Measurements from ENCODE around the gene PTCD2.
A peak's percentile ranks its signal among the peaks of the same experiment; 100 is the strongest.

Gene PTCD2

DNA sequence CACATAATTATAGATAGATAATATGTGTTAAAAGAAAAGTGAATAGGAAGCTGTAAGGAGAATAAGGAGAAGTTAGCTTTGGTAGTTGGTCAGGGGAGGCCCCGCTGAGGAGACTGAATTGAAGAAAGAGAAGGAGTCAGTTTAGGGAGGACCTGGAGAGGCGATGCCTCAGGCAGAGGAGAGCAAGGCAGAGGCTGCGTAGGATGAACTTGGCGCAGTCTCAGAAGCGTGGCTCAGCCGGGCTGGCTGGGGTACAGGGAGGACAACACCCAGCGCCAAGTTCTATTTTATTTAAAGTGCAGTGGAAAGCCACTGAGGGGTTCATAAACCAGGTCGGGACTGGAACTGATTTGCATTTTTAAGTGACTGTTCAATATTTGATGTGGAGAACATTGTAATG is 68.5 kb downstream of the PTCD2 start:
- in situ Hi-C loops (cut with HindIII; ENCODE audit: low sequenced_read_pairs) = no loop called here
- H3K4me3 ChIP-seq (ENCODE audit: low read depth, low read length) = no peak overlapping the region
- no peak for DNase-seq (ENCODE audit: low read depth, low spot score)
- TF ChIP-seq, protein P1, sequence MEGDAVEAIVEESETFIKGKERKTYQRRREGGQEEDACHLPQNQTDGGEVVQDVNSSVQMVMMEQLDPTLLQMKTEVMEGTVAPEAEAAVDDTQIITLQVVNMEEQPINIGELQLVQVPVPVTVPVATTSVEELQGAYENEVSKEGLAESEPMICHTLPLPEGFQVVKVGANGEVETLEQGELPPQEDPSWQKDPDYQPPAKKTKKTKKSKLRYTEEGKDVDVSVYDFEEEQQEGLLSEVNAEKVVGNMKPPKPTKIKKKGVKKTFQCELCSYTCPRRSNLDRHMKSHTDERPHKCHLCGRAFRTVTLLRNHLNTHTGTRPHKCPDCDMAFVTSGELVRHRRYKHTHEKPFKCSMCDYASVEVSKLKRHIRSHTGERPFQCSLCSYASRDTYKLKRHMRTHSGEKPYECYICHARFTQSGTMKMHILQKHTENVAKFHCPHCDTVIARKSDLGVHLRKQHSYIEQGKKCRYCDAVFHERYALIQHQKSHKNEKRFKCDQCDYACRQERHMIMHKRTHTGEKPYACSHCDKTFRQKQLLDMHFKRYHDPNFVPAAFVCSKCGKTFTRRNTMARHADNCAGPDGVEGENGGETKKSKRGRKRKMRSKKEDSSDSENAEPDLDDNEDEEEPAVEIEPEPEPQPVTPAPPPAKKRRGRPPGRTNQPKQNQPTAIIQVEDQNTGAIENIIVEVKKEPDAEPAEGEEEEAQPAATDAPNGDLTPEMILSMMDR (IDR thresholded peaks at IDR 0.05; ENCODE audit: low read depth, low read length) = no peak

DNA sequence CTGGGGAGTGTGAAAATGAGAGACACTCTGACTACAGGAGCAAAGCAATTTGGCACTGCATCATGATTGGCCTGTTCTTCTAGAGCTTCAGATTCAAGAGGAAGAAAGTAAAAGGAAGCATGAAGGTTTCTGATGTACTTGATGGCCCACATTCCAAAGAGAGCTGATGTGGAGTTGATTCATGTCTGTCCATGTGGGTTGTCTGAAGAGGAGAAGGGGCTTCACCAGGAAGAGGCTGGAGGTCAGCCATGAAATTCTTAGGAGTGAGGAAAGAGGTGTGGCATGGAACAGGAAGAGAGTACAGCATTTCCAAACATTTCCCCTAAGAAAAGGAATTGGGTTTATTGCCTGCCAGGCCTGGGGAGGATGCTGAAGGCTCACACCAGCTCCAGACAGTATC is 70.7 kb downstream of the PTCD2 start:
- no peak for DNase-seq (ENCODE audit: low read depth, low spot score)
- in situ Hi-C loops (cut with HindIII; ENCODE audit: low sequenced_read_pairs) = no loop called here

GRCh38 chr5:72392326-72392733 is 72.2 kb downstream of the PTCD2 start:
- H3K4me3 ChIP-seq (ENCODE audit: low read depth, low read length) = no peak overlapping the region
- TF ChIP-seq, protein P1 (IDR thresholded peaks at IDR 0.05; ENCODE audit: low read depth, low read length) = no peak
- in situ Hi-C loops (cut with HindIII; ENCODE audit: low sequenced_read_pairs) = no loop called here
- peak; percentile 48 for DNase-seq (ENCODE audit: low read depth, low spot score)

More for the DNA sequence above, 70.7 kb downstream of the PTCD2 start:
- no peak overlapping the region for H3K4me3 ChIP-seq (ENCODE audit: low read depth, low read length)
- TF ChIP-seq, protein P1 (IDR thresholded peaks at IDR 0.05; ENCODE audit: low read depth, low read length) = no peak

GRCh38 chr5:72393052-72393451 is 72.9 kb downstream of the PTCD2 start:
- DNase-seq (ENCODE audit: low read depth, low spot score) = no peak
- in situ Hi-C loops (cut with HindIII; ENCODE audit: low sequenced_read_pairs) = no loop called here
- TF ChIP-seq, protein P1 (IDR thresholded peaks at IDR 0.05; ENCODE audit: low read depth, low read length) = no peak
- no peak overlapping the region for H3K4me3 ChIP-seq (ENCODE audit: low read depth, low read length)

DNA sequence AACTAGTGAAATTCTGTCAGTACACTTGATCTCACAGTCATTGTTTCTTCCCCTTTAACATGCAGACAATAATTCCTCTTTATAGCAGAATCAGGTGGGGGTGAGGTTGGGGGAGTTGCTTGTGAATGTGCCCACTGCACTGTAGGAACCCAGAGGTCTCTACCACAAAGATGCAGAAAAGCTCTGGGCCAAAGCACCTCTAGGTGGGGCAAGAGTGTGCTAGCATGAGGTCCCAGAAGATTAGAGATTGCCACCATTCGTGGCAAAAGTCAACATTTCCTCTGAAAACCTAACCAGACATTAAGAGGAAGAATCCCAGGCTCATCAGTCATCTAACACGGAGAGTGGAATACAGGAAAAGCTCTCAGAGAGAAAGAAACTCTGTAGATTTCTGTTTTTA is 74.5 kb downstream of the PTCD2 start:
- DNase-seq (ENCODE audit: low read depth, low spot score) = no peak
- TF ChIP-seq, protein P1 (IDR thresholded peaks at IDR 0.05; ENCODE audit: low read depth, low read length) = peak; percentile 56
- no peak overlapping the region for H3K4me3 ChIP-seq (ENCODE audit: low read depth, low read length)
- in situ Hi-C loops (cut with HindIII; ENCODE audit: low sequenced_read_pairs) = no loop called here

GRCh38 chr5:72397836-72398235 is 77.7 kb downstream of the PTCD2 start:
- H3K4me3 ChIP-seq (ENCODE audit: low read depth, low read length) = no peak overlapping the region
- TF ChIP-seq, protein P1 (IDR thresholded peaks at IDR 0.05; ENCODE audit: low read depth, low read length) = no peak
- in situ Hi-C loops (cut with HindIII; ENCODE audit: low sequenced_read_pairs) = no loop called here
- DNase-seq (ENCODE audit: low read depth, low spot score) = no peak

DNA sequence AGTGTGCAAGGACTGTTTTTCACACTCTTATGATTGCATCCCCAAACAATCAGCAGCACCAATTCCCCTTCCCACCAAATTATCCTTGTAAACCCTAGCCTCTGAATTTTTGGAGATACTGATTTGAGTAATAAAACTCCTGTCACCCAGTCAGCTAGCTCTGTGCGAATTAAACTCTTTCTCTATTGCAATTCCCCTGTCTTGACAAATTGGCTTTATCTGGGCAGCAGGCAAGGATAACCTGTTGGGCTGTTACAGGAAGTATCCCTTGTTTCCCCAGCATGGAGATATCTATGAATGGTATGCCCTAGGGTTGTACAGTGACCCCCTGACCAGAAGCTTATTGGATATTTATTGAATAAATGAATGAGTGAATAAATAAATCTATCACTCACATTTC is 80.8 kb downstream of the PTCD2 start:
- TF ChIP-seq, protein P1 (IDR thresholded peaks at IDR 0.05; ENCODE audit: low read depth, low read length) = no peak
- DNase-seq (ENCODE audit: low read depth, low spot score) = no peak
- in situ Hi-C loops (cut with HindIII; ENCODE audit: low sequenced_read_pairs) = no loop called here
- no peak overlapping the region for H3K4me3 ChIP-seq (ENCODE audit: low read depth, low read length)
